ENCODE data around the gene ZBTB9. TPM values are rescaled to one million over a fixed set of nuclear protein-coding genes. Genes with fewer than 3 reads are reported as not detected.

The ZBTB9 gene
- total and polyA plus RNA-seq, 2 donors (not counting 1 experiment from before 2014, with no cell fraction given) = 2.9 to 11.8 TPM

DNA sequence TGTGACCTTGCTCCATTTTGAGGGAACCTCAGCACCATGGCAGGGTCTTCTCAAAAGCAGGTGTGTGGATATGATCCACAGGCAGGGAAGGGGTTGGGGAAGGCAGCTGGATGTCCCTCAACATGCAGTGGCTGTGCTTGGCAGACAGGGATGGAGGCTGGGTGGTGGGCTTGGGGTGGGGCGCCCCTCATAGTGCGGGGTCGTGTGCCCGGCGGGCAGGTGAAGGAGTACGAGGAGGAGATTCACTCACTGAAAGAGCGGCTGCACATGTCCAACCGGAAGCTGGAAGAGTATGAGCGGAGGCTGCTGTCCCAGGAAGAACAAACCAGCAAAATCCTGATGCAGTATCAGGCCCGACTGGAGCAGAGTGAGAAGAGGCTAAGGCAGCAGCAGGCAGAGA lies 8.0 kb upstream of the ZBTB9 start:
- Histone ChIP-seq H3K79me2 (ENCODE audit: control insufficient read depth, insufficient read depth, low read length) (no peaks in the 10 kb centered on the region), H3K4me3 (ENCODE audit: control extremely low read depth in 1 of 5, extremely low read depth in 1 of 5, insufficient read depth in 1 of 5, low read depth in 2 of 5, low read length in 4 of 5) (no peak overlapping the region), H3K4me2 (replicated peaks; ENCODE audit: low read depth, low read length, poor library complexity, severe bottlenecking) (no peak overlapping the region), H3K36me3 (replicated peaks in 1 of 2; ENCODE audit: control extremely low read depth in 1 of 2, control insufficient read depth in 1 of 2, extremely low read depth in 1 of 2, insufficient read depth in 2 of 2, low read length in 1 of 2) (peaks cover 0 to 32% of the 10 kb centered on the region in 2 experiments), H3K4me1 (ENCODE audit: control insufficient read depth in 2 of 2, insufficient read depth in 2 of 2, low read length in 2 of 2) (no peaks in the 10 kb centered on the region), H2AFZ (ENCODE audit: insufficient read depth, low read depth, low read length, poor library complexity, severe bottlenecking) (no peak overlapping the region), H3K9ac (ENCODE audit: low read length) (no peak overlapping the region), H3K9me3 (ENCODE audit: control extremely low read depth in 1 of 3, control insufficient read depth in 2 of 3, insufficient read depth in 1 of 3, low read length in 2 of 3) (no peaks in the 10 kb centered on the region), H4K20me1 (ENCODE audit: control insufficient read depth, insufficient read depth, low read length, poor library complexity, severe bottlenecking) (no peaks in the 10 kb centered on the region), H3K27me3 (replicated peaks in 1 of 4; ENCODE audit: control extremely low read depth in 1 of 4, control insufficient read depth in 3 of 4, insufficient read depth in 4 of 4, low read length in 3 of 4) (no peaks in the 10 kb centered on the region), H3K27ac (ENCODE audit: low read length in 2 of 2) (no peak overlapping the region)
- H3K27me3 Mint-ChIP-seq = no peaks in the 10 kb centered on the region
- no peak overlapping the region for H3K27ac Mint-ChIP-seq
- intact Hi-C loops (cut with micrococcal nuclease) = no loop called here
- ChIA-PET CTCF (interaction anchor here (1.2 kb wide), 1 partner anchor 13 kb away, joined by 3 read pairs; no protein-coding TSS in a partner anchor), POLR2A (no interaction called here)
- WGBS (ENCODE audit: insufficient coverage) = 96% methylated on average over 10 of the region's 10 CpGs
- H3K4me3 Mint-ChIP-seq = no peak overlapping the region
- no peaks in the 10 kb centered on the region for H3K9me3 Mint-ChIP-seq (ENCODE audit: insufficient read depth)
- no peak for DNase-seq
- TF ChIP-seq EZH2 (IDR thresholded peaks at IDR 0.05; ENCODE audit: borderline replicate concordance, insufficient read depth, low read depth, low read length, poor library complexity, severe bottlenecking) = no peak
- H3K4me1 Mint-ChIP-seq = no peaks in the 10 kb centered on the region
- no peak for ATAC-seq (ENCODE audit: low read depth)

DNA sequence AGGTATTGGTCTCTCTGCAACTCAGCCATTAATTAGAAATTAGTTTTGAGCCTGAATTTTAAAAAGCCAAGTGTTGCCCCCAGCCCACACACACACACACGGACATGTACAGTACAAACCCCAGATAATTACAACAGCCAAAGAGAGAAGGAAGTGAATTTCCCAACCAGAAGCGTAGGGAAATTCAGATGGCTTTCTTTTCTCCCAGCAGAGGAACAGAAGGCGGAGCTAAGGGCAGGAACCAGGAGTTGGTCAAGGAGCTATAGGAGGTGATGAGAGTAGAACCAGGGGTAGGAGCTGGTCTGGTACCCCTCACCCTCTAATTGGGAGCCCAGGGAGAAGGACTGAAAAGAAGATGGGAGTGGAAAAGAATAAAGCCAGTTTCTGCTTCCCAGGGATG lies 3.9 kb upstream of the ZBTB9 start:
- Mint-ChIP-seq H3K4me1 (peaks cover 26% of the 10 kb centered on the region), H3K9me3 (ENCODE audit: insufficient read depth) (no peaks in the 10 kb centered on the region), H3K27me3 (no peaks in the 10 kb centered on the region), H3K27ac (no peak overlapping the region), H3K4me3 (no peak overlapping the region)
- no peak overlapping the region for H3K9ac ChIP-seq (ENCODE audit: low read length)
- H3K27me3 ChIP-seq (replicated peaks in 1 of 4; ENCODE audit: control extremely low read depth in 1 of 4, control insufficient read depth in 3 of 4, insufficient read depth in 4 of 4, low read length in 3 of 4) = no peaks in the 10 kb centered on the region
- no peak for TF ChIP-seq EZH2 (IDR thresholded peaks at IDR 0.05; ENCODE audit: borderline replicate concordance, insufficient read depth, low read depth, low read length, poor library complexity, severe bottlenecking)
- TF ChIP-seq, protein P1, sequence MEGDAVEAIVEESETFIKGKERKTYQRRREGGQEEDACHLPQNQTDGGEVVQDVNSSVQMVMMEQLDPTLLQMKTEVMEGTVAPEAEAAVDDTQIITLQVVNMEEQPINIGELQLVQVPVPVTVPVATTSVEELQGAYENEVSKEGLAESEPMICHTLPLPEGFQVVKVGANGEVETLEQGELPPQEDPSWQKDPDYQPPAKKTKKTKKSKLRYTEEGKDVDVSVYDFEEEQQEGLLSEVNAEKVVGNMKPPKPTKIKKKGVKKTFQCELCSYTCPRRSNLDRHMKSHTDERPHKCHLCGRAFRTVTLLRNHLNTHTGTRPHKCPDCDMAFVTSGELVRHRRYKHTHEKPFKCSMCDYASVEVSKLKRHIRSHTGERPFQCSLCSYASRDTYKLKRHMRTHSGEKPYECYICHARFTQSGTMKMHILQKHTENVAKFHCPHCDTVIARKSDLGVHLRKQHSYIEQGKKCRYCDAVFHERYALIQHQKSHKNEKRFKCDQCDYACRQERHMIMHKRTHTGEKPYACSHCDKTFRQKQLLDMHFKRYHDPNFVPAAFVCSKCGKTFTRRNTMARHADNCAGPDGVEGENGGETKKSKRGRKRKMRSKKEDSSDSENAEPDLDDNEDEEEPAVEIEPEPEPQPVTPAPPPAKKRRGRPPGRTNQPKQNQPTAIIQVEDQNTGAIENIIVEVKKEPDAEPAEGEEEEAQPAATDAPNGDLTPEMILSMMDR (IDR thresholded peaks at IDR 0.05) = no peak
- H3K4me3 ChIP-seq (ENCODE audit: control extremely low read depth in 1 of 5, extremely low read depth in 1 of 5, insufficient read depth in 1 of 5, low read depth in 2 of 5, low read length in 4 of 5) = no peak overlapping the region
- CTCF ChIA-PET = interaction anchor here (1.4 to 1.6 kb wide), 2 partner anchors 19 to 25 kb away, joined by 4 to 5 read pairs; no protein-coding TSS in a partner anchor
- 100% methylated on average over 1 of the region's 3 CpGs for WGBS (ENCODE audit: insufficient coverage)
- H3K4me2 ChIP-seq (replicated peaks; ENCODE audit: low read depth, low read length, poor library complexity, severe bottlenecking) = no peak overlapping the region
- H2AFZ ChIP-seq (ENCODE audit: insufficient read depth, low read depth, low read length, poor library complexity, severe bottlenecking) = no peak overlapping the region
- DNase-seq (no peak), ATAC-seq (ENCODE audit: low read depth) (no peak)
- H3K4me1 ChIP-seq (ENCODE audit: control insufficient read depth in 2 of 2, insufficient read depth in 2 of 2, low read length in 2 of 2) = peaks cover 12 to 21% of the 10 kb centered on the region in 2 donors
- H3K36me3 ChIP-seq (replicated peaks in 1 of 2; ENCODE audit: control extremely low read depth in 1 of 2, control insufficient read depth in 1 of 2, extremely low read depth in 1 of 2, insufficient read depth in 2 of 2, low read length in 1 of 2) = peaks cover 0 to 12% of the 10 kb centered on the region in 2 experiments
- H3K9me3 ChIP-seq (ENCODE audit: control extremely low read depth in 1 of 3, control insufficient read depth in 2 of 3, insufficient read depth in 1 of 3, low read length in 2 of 3) = no peaks in the 10 kb centered on the region
- H3K79me2 ChIP-seq (ENCODE audit: control insufficient read depth, insufficient read depth, low read length) = peaks cover 28% of the 10 kb centered on the region
- peaks cover 4% of the 10 kb centered on the region for H4K20me1 ChIP-seq (ENCODE audit: control insufficient read depth, insufficient read depth, low read length, poor library complexity, severe bottlenecking)
- no peak overlapping the region for H3K27ac ChIP-seq (ENCODE audit: low read length in 2 of 2)
- intact Hi-C loops (cut with micrococcal nuclease) = no loop called here
- POLR2A ChIA-PET = interaction anchor here (0.7 kb wide), 1 partner anchor 14 kb away, joined by 3 read pairs; no protein-coding TSS in a partner anchor

Measured in B cell (primary cell).